Islet of Langerhans (tissue), 1 donor: ENCODE measurements around the gene OR10V1.
"Not testable (repeated sequence)": the region's sequence is repeated elsewhere in the genome, so short reads cannot be mapped to it uniquely, and the experiment has no call there.

Experiments
- FAIRE-seq: peaks from one replicate; lab custom pipeline; 2011; peaks lifted over from hg19 to GRCh38; lab: Jason Lieb, UNC

The OR10V1 gene

DNA sequence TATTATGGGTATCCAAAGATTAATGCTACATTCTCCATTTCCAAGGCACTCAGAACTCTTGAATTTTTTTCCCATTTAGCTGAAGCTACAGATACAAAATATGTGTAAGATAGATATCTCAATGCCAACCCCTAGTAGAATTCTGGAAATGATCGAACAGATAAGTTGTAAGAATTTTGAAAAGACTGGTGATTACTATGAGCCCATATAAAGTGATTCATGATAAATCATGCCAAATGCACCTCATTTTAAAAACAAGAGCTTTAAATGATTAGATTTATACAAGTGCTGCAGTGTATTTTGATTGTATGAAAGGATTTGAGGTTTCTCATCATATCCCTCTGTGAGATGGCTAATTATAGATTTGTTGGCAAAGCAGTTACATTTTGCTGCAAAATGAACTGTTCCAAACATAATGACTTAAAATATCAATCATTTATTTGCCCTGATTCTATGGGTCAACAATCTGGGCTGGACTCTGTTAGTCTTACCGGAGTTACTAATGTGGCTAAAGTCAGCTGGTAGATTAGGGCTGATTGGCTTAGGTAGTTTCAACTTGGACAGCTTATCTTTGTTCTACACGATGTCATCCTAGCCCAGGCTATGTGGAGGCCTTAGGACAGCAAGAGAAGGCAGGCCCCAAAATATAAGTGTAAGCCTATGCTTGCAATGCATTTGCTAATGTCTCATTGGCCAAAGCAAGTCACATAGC, 3.4 kb downstream of the OR10V1 start:
- FAIRE-seq: no peak

DNA sequence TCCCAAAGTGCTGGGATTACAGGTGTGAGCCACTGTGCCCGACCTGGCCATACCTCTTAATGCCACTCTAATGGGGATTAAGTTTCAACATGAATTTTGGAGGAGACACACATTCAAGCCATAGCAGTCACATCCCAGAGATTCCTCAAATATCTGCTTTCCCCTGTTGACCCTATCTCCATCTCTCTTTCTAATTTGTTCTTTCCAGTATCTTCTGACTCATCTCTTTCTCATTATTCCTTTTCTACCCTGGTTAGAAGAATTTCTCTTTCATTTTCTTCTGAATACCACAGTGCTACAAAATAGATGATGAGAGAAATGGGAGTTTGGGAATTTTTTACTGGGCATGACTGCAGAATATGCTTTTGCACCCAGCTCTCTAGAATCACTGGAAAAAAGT, 5.1 kb downstream of the OR10V1 start:
- no peak for FAIRE-seq

DNA sequence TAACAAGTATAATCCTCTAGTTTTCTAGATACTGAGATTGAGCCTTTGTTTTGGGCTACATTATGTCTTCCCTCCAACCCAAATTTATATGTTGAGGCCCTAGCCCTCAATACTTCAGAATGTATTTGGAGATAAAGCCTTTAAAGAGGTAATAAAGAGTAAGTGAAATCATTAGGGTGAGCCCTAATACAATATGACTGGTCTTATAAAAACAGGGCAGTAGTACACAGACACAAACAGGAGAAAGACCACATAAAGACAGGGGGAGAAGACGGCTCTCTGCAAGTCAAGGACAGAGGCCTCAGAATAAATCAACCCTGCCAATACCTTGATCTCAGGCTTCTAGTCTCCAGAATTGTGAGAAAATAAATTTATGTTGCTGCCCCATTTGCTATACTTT, 6.3 kb downstream of the OR10V1 start:
- FAIRE-seq: no peak

DNA sequence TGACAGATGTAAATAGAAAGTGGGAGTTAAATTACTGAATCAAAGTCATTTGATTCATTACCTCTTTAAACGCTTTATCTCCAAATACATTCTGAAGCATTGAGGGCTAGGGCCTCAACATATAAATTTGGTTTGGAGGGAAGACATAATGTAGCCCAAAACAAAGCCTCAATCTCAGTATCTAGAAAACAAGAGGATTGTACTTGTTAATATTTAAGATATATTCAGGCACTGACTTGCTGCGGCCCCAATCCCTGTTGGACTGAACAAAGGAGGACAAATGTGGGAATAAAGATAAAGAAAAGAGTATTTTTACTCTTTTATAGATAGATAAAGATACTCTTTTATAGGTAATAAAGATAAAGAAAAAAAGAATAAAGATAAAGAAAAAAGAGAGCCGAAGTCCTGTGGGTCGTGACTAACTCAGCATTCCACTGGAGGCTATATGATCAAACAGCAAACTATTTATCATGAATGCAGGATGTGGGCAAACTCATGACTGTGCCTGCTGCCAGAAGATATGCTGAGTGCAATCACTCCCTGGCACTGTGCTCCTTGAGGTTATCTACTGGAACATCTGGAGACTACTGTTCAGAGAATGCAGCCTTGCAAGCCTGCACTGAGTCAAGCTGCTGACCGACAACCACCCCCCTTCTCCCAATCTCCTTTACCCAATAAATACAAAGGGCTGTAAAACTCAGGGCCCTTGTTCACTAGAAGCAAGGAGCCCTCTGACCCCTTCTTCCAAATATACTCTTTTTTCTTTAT, 6.9 kb downstream of the OR10V1 start:
- FAIRE-seq: no peak

DNA sequence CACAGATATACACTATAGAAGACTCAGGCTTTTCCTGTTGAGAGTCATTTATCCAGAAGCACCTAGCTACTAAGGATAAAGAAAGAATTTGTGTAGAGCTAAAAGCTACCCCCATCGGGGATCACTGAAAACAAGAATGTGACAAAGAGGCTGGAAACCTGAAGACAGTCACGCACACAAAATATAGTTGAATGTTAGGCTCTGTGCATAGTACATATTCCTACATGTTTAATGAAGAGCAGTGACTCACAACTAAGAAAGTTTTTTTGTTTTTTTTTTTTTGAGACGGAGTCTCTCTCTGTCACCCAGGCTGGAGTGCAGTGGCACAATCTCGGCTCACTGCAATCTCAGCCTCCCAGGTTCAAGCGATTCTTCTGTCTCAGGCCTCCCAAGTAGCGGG, 8.4 kb downstream of the OR10V1 start:
- FAIRE-seq: no peak

DNA sequence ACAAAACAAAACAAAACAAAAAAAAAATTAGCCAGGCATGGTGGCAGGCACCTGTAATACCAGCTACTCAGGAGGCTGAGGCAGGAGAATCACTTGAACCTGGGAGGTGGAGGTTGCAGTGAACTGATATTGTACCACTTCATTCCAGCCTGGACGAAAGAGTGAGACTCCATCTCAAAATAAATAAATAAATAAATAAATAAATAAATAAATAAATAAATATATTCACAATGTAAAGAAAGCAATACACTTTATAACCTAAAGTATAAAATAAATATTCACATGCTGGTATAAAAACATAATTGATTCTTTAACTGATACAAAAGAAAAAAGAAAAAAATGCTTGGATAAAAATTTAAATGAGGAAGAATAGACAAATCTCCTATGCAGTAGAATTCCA, 10.1 kb downstream of the OR10V1 start:
- FAIRE-seq: not testable (repeated sequence)

DNA sequence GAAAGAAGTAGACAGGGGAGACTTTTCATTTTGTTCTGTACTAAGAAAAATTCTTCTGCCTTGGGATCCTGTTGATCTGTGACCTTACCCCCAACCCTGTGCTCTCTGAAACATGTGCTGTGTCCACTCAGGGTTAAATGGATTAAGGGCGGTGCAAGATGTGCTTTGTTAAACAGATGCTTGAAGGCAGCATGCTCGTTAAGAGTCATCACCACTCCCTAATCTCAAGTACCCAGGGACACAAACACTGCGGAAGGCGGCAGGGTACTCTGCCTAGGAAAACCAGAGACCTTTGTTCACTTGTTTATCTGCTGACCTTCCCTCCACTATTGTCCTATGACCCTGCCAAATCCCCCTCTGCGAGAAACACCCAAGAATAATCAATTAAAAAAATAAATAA, 13.5 kb downstream of the OR10V1 start:
- not testable (repeated sequence) for FAIRE-seq

DNA sequence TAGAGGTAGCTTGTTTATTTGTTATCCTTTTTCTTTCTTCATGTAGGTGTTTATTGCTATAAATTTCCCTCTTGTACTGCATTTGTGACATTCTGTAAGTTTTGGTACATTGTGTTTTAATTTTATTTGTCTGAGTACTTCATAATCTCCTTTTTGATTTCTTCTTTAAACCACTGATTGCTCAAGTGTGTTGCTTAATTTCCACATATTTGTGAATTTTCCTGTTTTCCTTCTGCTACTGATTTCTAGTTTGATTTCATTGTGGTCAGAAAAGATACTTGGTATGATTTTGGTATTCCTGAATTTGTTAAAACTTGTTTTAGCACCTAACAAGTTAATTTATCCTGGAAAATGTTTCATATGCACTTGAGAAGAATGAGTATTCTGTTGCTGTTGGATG, 15.1 kb downstream of the OR10V1 start:
- FAIRE-seq: no peak

DNA sequence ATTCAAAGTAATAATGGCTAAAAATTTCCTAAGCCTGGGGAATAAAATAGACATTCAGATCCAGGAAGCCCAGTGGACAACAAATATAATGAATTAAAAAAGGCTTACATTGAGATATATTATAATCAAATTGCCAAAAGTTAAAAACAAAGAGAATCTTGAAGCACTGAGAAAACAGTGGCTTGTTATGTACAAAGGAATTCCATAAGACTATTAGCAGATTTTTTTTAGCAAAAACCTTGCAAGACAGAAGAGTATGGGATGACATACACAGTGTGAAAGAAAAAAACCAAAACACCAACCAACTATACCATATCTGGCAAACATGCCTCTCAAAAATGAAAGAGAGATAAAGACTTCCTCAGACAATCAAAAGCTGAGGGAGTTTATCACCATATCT, 20.7 kb downstream of the OR10V1 start:
- FAIRE-seq: no peak

DNA sequence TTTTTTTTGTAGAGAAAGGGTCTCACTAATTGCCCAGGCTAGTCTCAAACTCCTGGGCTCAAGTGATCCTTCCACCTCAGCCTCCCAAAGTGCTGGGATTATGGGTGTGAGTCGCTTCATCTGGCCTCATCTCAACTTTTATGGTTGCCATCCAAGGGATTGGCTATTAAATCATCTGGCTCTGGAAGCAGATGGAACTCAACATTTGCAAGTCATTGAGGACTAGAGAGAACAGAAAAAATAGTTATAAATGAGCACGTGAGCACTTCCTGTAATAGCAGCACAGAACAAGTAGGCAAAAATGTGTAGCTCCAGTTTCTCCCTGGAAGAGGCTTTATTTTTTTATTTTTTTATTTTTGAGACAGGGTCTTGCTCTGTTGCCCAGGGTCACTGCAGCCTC, 22.5 kb downstream of the OR10V1 start:
- no peak for FAIRE-seq

DNA sequence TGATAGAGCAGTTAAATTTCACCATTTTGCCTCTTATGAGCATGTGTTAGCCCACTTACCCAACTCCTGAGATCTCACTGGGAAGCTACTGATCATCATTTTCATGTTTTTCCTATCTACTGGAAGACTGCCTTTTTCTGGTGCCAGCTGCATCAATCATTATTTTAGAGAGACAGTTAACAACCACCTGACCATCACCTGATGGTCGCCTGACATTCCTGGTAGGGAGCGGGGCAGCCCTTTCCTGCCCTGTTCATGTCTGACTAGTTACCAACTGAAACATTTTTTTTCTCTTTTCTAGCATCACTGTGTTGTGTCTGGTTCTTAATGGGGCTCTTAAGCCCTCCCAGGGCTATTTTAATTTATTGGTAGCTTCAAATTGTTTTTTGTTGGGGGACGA, 24.6 kb downstream of the OR10V1 start:
- FAIRE-seq: no peak

DNA sequence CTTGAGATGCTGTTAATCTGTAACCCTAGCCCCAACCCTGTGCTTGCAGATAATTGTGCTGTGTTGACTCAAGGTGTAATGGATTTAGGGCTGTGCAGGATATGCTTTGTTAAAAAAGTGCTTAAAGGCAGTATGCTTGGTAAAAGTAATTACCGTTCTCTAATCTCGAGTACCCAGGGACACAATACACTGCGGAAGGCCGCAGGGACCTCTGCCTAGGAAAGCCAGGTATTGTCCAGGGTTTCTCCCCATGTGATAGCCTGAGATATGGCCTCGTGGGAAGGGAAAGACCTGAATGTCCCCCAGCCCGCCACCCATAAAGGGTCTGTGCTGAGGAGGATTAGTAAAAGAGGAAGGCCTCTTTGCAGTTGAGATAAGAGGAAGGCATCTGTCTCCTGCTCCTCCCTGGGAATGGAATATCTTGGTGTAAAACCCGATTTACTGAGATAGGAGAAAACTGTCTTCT, 32.4 kb downstream of the OR10V1 start:
- FAIRE-seq: not testable (repeated sequence)

DNA sequence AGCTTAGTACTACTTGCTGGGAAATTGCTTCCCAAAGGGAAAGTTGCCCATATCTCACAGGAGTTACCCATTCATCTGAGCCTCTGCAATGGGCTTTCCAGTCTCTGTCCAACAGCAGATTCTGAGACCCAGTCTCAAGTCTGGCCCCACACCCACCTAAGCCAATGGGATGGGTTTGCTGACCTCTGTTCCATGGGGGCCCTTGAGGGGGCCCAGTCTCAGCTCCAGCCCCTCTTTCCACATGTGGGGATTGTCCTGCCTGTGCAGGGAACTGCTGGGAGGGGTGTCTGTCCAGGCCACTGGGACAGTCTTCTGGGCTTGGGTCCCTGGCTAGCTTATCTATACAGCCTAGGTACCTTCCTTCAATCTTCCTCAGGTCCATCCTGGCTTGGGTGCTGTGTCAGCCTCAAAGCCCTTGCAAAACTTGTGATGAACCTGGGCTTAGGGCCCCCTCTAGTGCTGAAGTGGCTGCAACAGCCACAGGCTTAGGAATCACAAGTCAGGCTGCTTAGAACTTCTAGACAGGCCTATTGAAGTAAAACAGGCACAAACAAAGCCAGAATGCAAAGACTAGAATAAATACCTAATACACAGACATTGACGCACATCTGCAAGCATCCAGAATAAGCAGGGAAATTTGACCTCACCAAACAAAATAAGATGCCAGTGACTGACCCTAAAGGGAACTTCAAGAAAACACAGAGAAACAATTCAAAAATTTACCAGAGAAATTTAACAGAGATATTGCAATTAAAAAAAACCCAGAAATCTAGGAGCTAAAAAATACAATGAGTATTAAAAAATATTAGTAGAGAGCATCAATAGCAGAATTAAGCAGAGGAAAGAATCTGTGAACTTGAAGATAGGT, 33.1 kb downstream of the OR10V1 start:
- FAIRE-seq: no peak

DNA sequence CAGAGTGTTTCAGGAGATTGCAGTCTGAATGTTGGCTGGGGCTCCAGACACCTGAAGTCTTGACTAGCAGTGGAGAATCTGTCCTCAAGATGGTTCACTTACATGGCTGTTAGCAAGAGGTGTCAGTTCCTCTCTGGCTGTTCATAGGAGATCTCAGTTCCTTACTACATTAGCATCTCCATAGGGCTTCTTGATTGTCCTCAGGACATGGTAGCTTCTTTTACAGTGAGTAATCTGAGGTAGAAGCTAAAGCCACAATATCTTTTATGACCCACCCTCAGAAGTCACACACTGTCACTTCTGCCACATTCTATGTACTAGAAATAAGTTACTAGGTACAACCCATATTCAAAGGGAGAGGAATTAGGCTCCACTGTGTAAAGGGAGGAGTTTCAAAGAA, 34.3 kb downstream of the OR10V1 start:
- no peak for FAIRE-seq

DNA sequence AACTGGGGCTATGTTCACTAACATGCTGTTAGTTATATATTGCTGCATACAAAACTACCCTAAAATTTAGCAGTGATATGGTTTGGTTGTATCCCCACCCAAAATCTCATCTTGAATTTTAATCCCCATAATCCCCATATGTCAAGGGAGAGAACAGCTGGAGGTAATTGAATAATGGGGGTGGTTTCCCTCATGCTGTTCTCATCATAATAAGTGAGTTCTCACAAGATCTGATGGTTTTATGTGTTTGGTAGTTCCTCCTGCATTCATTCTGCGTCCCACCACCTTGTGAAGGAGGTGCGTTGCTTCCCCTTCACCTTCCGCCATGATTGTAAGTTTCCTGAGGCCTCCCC, 34.9 kb downstream of the OR10V1 start:
- FAIRE-seq: no peak

DNA sequence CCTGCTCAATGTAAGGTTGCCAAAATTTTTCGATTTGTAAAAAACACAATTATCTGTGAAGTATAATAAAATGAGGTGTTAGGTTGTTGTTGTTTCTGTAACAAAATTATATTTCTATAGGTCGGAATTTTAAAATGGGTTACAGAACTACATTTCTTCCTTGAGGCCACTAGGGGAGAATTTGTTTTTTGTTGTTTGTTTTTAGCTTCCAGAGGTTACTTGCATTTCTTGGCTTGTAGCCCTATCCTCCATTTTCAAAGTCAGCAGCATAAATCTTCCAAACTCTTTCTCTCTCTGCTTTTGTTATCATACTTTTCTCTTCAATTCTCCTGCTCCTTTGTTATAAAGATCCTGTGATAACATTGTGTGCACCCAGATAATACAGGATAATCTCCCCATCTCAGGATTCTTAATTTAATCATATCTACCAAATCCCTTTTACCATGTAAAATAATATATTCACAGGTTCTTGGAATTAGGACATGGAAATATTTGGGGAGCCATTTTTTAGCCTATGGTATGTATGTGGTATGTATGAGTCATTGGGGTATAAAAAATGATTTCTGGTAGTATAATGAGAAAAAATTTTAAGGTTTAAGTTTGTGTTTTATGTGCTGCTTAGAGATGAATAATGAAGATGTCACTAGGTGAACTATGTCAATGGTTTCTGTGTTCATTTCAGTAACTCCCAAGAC, 35.4 kb downstream of the OR10V1 start:
- no peak for FAIRE-seq

DNA sequence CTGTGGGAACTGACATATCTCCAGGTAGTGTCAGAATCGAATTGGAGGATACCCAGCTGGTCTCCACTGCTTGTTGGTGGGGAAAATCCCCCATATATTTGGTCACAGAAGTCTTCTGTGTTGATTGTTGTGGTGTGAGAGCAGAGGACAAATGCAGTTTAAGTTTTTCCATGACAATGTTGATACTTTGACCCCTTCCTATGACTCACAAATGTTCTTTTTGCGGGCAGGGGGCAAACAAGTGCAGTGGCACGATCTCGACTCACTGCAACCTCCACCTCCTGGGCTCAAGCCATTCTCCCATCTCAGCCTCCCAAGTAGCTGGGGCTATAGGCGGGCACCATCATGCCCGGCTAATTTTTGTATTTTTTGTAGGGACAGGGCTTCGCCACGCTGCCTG, 37.4 kb downstream of the OR10V1 start:
- no peak for FAIRE-seq

DNA sequence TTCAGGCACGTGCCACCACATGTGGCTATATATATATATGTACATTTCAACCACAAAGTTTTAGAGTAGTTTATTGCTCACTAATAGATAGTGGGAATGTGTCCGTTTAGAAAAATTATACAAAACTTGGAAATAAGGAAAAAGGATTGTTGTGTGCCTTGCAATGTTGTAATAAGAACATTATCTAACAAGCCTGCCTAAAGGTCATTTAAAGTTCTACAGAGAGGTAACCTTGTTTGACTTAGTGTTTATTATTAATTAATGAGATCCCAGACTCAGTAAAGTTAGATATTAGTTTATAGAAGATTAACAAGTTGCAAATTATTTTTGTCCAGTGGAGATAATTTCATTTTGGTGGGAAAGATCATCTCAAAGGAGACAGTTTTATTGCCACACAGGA, 39.4 kb downstream of the OR10V1 start:
- no peak for FAIRE-seq

DNA sequence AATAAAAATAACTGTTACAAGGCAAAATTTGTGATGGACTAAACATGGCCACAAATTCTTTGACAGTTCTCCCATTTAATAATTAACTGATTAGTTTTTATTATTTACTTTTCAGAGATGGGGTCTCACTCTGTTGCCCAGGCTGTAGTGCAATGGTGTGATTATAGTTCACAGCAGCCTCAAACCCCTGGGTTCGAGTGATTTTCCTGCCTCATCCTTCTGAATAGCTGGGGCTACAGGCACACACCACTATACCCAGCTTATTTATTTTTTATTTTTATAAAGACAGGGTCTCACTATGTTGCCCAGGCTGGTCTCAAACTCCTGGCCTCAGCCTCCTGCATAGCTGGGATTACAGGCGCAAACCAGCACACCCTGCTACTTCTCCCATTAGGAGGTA, 40.4 kb downstream of the OR10V1 start:
- no peak for FAIRE-seq

DNA sequence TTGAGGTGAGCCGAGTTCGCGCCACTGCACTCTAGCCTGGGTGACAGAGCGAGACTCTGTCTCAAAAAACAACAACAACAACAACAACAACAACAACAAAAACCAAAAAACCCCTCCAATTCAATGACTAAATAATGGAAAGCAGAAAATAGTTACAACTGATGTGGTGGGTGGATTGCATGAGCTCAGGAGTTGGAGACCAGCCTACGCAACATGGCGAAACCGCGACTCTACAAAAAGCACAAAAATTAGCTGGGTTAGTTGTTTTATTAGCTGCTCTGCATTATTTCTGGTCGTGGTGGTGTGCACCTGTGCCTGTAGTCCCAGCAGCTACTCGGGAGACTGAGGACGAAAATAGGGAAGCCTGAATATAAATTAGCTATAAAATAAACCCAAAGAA, 42.2 kb downstream of the OR10V1 start:
- FAIRE-seq: no peak

DNA sequence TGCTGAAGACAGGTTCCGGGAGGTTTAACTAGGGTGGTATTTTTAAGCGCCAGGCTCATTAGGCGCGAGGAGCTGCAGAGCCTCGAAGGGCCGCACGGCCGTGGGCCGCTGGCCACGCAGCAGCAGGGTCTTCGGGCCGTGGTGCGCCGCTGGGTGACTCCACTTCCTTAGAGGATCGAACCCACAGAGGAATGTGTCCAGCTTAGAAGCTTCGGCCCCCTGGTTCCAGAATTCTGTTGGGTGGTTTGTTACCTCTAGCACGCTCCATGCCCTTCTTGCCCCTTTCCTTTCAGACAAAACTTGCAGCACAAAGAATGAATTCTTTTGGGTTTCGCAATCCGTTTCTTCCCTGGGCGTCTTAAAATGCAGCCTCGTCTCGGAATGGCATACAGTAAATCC, 44.0 kb downstream of the OR10V1 start:
- FAIRE-seq: no peak

DNA sequence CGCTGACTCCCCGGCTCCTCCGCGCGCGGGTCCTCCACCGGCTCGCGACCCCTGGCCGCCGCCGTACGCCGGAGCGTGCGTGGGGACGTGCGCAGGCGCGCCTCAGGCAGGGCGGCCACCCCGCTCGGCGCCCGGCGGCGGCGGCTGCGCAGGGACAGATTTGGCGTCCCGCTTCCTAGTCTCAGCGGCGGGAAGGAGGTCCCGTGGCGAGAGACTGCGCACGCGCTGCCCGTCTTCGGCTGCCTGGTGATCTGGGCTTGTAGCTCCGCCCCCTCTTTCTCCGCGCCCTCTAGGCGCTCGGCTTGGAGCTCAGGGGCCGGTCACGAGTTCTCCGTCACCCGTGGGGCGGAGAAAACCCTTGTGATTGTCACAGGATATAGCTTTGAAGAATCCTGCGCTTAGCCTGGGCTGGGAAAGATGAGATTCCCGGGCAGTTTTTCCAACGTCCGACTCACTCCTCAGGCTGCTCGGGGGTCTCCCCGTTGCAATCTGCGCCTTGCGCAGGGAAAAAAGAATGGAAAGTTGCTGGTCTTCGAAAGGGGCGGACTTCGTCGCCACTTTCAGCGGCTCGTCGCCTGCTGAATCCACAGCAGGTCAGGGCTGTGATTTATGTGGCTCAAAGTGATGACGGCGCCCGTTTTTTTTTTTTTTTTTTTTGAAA, 44.6 kb downstream of the OR10V1 start, which contains the start of gene PATL1:
Gene PATL1 (minus strand): TSS at position 88 of the 661 bp plus-strand sequence. CDS start 142 bp downstream, outside the sequence.
- FAIRE-seq: peak; percentile 82
